DOHH2 (cell line): ENCODE measurements around the gene FAM120C.

Experiments
- H3F3A ChIP-seq: fragments of 200-600 bp; sonication (generic), shearing (Covaris generic); 2 replicates; pipeline ENCODE4 v1.6.0; 2016; ENCODE audit warnings: antibody characterized with exemption, mild to moderate bottlenecking; ENCODE audit not compliant: control insufficient read depth, insufficient read depth
- H3K27ac ChIP-seq: fragments of 200-600 bp; sonication (generic); 2 replicates; pipeline ENCODE4 v1.5.1; 2014; ENCODE audit warnings: low read depth, mild to moderate bottlenecking, low read length, moderate library complexity
- H3K27me3 ChIP-seq: fragments of 200-600 bp; sonication (generic); 2 replicates; pipeline ENCODE4 v1.6.1; 2014; ENCODE audit warnings: mild to moderate bottlenecking, low read length, mixed read lengths; ENCODE audit not compliant: control insufficient read depth
- H3K36me3 ChIP-seq: fragments of 200-600 bp; sonication (generic); 2 replicates; pipeline ENCODE4 v1.6.1; 2014; ENCODE audit warnings: mild to moderate bottlenecking, low read length, moderate library complexity, mixed read lengths; ENCODE audit not compliant: control insufficient read depth
- H3K4me1 ChIP-seq: fragments of 200-600 bp; sonication (generic); 2 replicates; pipeline ENCODE4 v1.6.1; 2014; ENCODE audit warnings: mild to moderate bottlenecking, low read length, mixed read lengths; ENCODE audit not compliant: control insufficient read depth
- H3K4me2 ChIP-seq: fragments of 200-600 bp; sonication (generic); 2 replicates; pipeline ENCODE4 v1.6.0; 2014; ENCODE audit warnings: mild to moderate bottlenecking, low read length, moderate library complexity
- H3K4me3 ChIP-seq: fragments of 200-600 bp; sonication (generic); 2 replicates; pipeline ENCODE4 v1.5.1; 2014; ENCODE audit warnings: mild to moderate bottlenecking, low read length, mixed read lengths
- H3K79me2 ChIP-seq: fragments of 200-600 bp; sonication (generic); 2 replicates; pipeline ENCODE4 v1.6.1; 2014; ENCODE audit warnings: mild to moderate bottlenecking, low read length, mixed read lengths; ENCODE audit not compliant: control insufficient read depth
- H3K9me2 ChIP-seq: fragments of 200-600 bp; sonication (generic); replicated peaks from 2 replicates; pipeline ENCODE4 v1.6.1; 2014; ENCODE audit warnings: mild to moderate bottlenecking, low read length, mixed read lengths; ENCODE audit not compliant: control insufficient read depth
- H3K9me3 ChIP-seq: fragments of 200-600 bp; sonication (generic); 2 replicates; pipeline ENCODE4 v1.6.1; 2014; ENCODE audit warnings: antibody characterized with exemption, low read length, mixed read lengths; ENCODE audit not compliant: control insufficient read depth, insufficient read depth
- H4K20me1 ChIP-seq: fragments of 200-600 bp; sonication (generic); 2 replicates; pipeline ENCODE4 v1.6.0; 2014; ENCODE audit warnings: low read depth, mild to moderate bottlenecking, antibody characterized with exemption, low read length, moderate library complexity; ENCODE audit not compliant: control insufficient read depth, insufficient read depth
- EZH2phosphoT487 ChIP-seq: fragments of 200-600 bp; sonication (generic); IDR thresholded peaks from 2 replicates; pipeline ENCODE4 v1.6.1; 2017; ENCODE audit warnings: borderline replicate concordance, mild to moderate bottlenecking, antibody characterized with exemption, low read length, moderate library complexity, mixed read lengths
- TF ChIP-seq, protein P1 (sequence below): fragments of 200-600 bp; sonication (generic); IDR thresholded peaks from one replicate; pipeline ENCODE4 v1.5.1; 2014; ENCODE audit warnings: antibody characterized with exemption, mild to moderate bottlenecking, low read depth, low read length; ENCODE audit not compliant: poor library complexity, severe bottlenecking

FAM120C gene

DNA sequence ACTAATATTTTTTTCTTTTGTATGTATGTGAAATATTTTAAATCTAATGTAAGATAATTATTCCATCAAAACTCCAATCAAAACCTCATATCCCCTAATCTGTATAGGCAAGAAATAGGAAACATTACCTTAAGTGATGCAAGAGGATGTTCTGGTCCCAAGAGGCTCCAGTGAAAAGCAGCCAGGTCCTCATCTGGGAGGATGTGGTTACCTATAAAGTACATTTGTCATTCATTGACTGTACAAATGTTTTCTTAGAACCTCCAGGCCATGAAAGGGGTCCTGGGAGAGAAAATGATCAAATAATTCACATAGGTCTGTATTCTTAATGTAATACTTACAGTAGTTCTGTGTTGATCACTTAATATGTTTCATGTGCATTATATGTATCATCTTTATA, 25.5 kb downstream of the FAM120C start:
- H3K79me2 ChIP-seq, result peaks cover 11% of the 10 kb centered on the region; the same call in 1 of the 2 replicates
- H3F3A ChIP-seq, result no peaks in the 10 kb centered on the region
- no peak for TF ChIP-seq EZH2phosphoT487
- TF ChIP-seq, protein P1, sequence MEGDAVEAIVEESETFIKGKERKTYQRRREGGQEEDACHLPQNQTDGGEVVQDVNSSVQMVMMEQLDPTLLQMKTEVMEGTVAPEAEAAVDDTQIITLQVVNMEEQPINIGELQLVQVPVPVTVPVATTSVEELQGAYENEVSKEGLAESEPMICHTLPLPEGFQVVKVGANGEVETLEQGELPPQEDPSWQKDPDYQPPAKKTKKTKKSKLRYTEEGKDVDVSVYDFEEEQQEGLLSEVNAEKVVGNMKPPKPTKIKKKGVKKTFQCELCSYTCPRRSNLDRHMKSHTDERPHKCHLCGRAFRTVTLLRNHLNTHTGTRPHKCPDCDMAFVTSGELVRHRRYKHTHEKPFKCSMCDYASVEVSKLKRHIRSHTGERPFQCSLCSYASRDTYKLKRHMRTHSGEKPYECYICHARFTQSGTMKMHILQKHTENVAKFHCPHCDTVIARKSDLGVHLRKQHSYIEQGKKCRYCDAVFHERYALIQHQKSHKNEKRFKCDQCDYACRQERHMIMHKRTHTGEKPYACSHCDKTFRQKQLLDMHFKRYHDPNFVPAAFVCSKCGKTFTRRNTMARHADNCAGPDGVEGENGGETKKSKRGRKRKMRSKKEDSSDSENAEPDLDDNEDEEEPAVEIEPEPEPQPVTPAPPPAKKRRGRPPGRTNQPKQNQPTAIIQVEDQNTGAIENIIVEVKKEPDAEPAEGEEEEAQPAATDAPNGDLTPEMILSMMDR, result no peak
- no peak overlapping the region for H3K4me3 ChIP-seq
- no peak overlapping the region for H3K27ac ChIP-seq
- no peaks in the 10 kb centered on the region for H3K9me3 ChIP-seq
- H3K9me2 ChIP-seq, result no peaks in the 10 kb centered on the region
- no peaks in the 10 kb centered on the region for H3K27me3 ChIP-seq
- no peaks in the 10 kb centered on the region for H4K20me1 ChIP-seq
- H3K4me1 ChIP-seq, result peaks cover 7% of the 10 kb centered on the region
- H3K36me3 ChIP-seq, result peaks cover 13% of the 10 kb centered on the region
- H3K4me2 ChIP-seq, result no peak overlapping the region

DNA sequence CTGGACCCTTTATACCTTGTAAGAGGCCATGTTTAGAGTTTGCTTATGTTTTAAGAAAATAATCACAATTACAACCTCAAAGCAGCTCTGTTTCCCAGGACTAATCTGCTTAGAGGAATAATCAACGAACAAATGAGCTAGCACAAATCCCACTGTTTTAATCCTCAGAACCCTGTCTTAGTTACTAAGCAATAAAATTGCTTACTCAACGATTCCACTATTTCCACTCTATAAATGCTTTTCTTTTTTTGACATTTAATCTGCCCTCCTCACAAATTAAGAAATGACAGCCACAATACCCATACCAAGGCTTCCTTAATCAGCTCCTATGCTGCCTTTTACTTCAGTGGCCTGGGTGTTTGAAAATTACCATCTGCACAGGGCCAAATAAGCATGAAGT, 48.8 kb downstream of the FAM120C start:
- Histone ChIP-seq H3K9me2 (no peaks in the 10 kb centered on the region), H3K27ac (no peak overlapping the region), H3K79me2 (no peaks in the 10 kb centered on the region), H3F3A (no peaks in the 10 kb centered on the region), H3K4me3 (no peak overlapping the region), H4K20me1 (no peaks in the 10 kb centered on the region), H3K36me3 (peaks cover 23% of the 10 kb centered on the region), H3K4me2 (no peak overlapping the region), H3K9me3 (no peaks in the 10 kb centered on the region), H3K27me3 (no peaks in the 10 kb centered on the region), H3K4me1 (no peaks in the 10 kb centered on the region)
- TF ChIP-seq, protein P1, result no peak
- no peak for TF ChIP-seq EZH2phosphoT487

DNA sequence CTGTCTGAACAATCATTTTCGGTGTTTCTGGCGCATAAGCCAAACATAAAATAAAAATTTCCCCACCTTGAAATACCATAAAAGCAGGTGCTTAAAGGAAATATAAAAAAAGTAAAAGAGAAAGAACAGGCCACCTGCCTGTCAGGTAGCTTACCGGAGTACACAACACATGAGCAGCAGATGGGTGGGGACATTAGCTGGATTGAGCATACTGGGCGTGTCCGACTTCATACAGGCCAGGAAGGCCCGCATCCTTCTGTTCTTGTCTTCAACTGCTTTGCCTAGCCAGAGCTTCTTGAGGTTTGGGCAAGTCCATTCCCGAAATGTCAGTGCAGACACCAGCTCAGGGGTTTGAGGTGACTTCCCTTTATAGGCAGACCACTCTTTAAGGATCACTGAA, 66.7 kb downstream of the FAM120C start:
- Histone ChIP-seq H3K4me3 (no peak overlapping the region), H3K36me3 (no peaks in the 10 kb centered on the region), H3K4me2 (no peak overlapping the region), H3K79me2 (no peaks in the 10 kb centered on the region), H3K9me3 (no peaks in the 10 kb centered on the region), H3K27ac (no peak overlapping the region), H4K20me1 (no peaks in the 10 kb centered on the region), H3K4me1 (no peaks in the 10 kb centered on the region), H3K9me2 (no peaks in the 10 kb centered on the region), H3K27me3 (no peaks in the 10 kb centered on the region), H3F3A (no peaks in the 10 kb centered on the region)
- TF ChIP-seq, protein P1, result no peak
- TF ChIP-seq EZH2phosphoT487, result no peak

DNA sequence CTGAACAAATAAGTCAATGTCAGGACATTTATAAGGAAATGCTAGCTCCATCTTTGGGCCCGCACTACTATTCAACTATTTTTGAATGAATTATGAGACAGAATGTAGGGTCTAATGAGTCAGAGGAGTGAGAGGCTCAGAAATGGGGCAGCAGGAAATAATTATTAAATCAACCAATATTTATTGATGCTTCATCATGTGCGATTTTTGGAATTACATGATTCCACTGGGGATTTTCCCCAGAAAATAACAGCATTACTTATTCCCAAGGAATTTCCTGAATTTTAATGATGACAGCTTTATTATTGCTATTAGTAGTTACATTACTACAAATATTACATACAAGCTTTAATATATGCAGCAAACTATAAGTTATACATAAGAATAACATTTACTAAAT, 89.5 kb downstream of the FAM120C start:
- no peak overlapping the region for H3K27ac ChIP-seq
- no peaks in the 10 kb centered on the region for H3K4me1 ChIP-seq
- no peak overlapping the region for H3K4me3 ChIP-seq
- H3K79me2 ChIP-seq, result no peaks in the 10 kb centered on the region
- no peaks in the 10 kb centered on the region for H3K9me3 ChIP-seq
- H3F3A ChIP-seq, result no peaks in the 10 kb centered on the region
- no peak overlapping the region for H3K4me2 ChIP-seq
- no peaks in the 10 kb centered on the region for H4K20me1 ChIP-seq
- no peaks in the 10 kb centered on the region for H3K36me3 ChIP-seq
- no peaks in the 10 kb centered on the region for H3K27me3 ChIP-seq
- H3K9me2 ChIP-seq, result no peaks in the 10 kb centered on the region
- TF ChIP-seq, protein P1, result no peak
- TF ChIP-seq EZH2phosphoT487, result no peak
